GM12864 (cell line): ENCODE data around the gene BET1.

Experiments used
- DNase-seq: peaks from one replicate; pipeline ENCODE4 v3.0.0-alpha.2; 2011; ENCODE audit warnings: low read depth
- H3K4me3 ChIP-seq: 2 replicates; pipeline ENCODE4 v1.5.1; 2011; ENCODE audit warnings: mild to moderate bottlenecking, low read depth, low read length, control low read depth
- CTCF ChIP-seq: IDR thresholded peaks from 2 replicates; pipeline ENCODE4 v1.5.1; 2011; ENCODE audit warnings: low read depth, mild to moderate bottlenecking, moderate library complexity, low read length, control low read depth, inconsistent platforms; ENCODE audit errors: missing control alignments

The BET1 gene

GRCh38 chr7:94004024-94004951, at the start of gene BET1:
TSS of gene BET1 (minus strand) at chr7:94004355. CDS start at chr7:94004216, 139 bp downstream.
- DNase-seq, result peak; percentile 86
- peak within 1 kb of the TSS; percentile 65 for H3K4me3 ChIP-seq
- no peak for TF ChIP-seq CTCF

GRCh38 chr7:94053532-94053931, 49.4 kb upstream of the BET1 start:
- no peak for TF ChIP-seq CTCF
- H3K4me3 ChIP-seq, result no peak overlapping the region
- DNase-seq, result no peak

- no peak for DNase-seq
- no peak overlapping the region for H3K4me3 ChIP-seq
- no peak for TF ChIP-seq CTCF
Observed at GRCh38 chr7:94052398-94053180, 48.4 kb upstream of the BET1 start.

- TF ChIP-seq CTCF, result no peak
- H3K4me3 ChIP-seq, result no peak overlapping the region
- DNase-seq, result no peak
Observed at GRCh38 chr7:94050046-94050445, 45.9 kb upstream of the BET1 start.

- no peak overlapping the region for H3K4me3 ChIP-seq
- DNase-seq, result no peak
- TF ChIP-seq CTCF, result no peak
Observed at GRCh38 chr7:94049615-94050014, 45.5 kb upstream of the BET1 start.

- TF ChIP-seq CTCF, result no peak
- no peak for DNase-seq
- no peak overlapping the region for H3K4me3 ChIP-seq
Observed at GRCh38 chr7:94048755-94049154, 44.6 kb upstream of the BET1 start.
